ENCODE measurements around the gene PTPN20. TPM values are rescaled to one million over a fixed set of nuclear protein-coding genes. Genes with fewer than 3 reads are reported as not detected.

PTPN20 gene
- total RNA-seq, 1 donor from 2014 or later: not detected

DNA sequence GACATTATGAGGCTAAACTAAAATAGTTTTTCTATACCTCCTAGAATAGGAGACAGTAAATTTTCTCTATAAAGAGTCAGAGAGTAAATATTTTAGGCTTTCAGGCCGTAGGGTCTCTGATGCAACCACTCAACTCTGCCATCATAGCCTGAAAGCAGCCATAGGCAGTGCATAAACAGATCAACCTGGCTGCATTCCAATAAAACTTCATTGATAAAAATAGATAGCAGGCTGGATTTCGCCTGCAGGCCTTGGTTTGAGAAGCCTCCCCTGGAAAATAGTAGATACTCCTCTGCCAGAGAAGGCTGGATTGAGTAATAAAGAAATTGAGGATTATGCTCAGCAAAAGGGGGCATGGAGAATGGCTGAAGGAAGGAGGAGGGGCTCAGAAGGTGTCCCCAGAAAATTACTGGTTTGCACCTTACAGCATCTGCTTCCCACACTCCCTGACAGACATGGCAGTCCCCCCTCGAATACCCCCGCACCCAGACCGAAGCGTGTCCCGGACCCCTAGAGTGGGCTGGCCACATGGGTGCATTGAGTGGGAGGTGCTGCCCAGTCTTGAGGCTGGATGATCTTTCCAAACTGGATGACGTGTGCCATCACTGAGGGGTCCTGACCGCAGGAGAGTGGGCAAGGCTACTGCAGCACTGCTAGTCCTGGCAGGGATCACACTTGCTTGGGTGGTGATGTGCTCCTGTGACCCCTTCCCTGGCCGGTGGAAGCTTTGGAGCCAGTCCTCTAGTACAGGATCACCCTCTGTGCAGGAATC is 126.6 kb downstream of the PTPN20 start:
- H3K4me1 Mint-ChIP-seq (ENCODE audit: low read depth): peaks cover 5% of the 10 kb centered on the region

DNA sequence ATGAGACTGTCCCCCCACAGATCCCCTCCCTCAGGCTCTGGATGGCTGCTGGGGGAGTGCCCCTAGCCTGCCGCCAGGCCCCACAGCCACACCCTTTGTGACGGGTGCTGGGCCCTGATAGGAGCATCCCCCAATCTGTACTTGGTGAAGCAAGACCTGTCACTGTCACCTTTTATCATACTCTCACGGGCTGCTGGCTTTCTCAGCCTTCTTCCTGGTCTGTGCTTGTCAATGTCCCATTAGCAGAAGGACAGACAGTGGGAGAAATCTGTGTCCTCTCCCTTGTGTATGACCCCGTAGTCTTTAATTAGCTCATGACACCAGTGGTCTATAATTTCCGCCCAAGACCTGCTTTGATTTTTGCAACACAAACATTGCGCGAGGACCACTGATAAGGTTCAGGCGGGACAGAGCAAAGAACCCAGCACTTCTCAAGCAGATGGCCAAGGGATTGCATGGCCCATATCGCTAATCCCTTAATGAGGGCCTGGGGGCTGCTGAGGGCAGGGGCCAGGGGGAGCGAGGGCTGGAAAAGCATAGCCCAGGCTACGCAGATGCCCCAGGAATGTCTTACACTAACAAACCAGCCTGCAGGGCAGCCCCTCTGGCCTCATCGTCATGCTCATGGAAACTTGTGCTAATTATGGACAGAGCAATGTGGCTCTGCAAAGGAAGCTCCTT is 127.8 kb downstream of the PTPN20 start:
- Mint-ChIP-seq H3K4me1 (ENCODE audit: low read depth) (peaks cover 5% of the 10 kb centered on the region), H3K27me3 (ENCODE audit: low read depth) (peaks cover 7% of the 10 kb centered on the region), H3K27ac (ENCODE audit: unreplicated experiment) (no peak overlapping the region), H3K9me3 (ENCODE audit: low read depth) (no peaks in the 10 kb centered on the region), H3K4me3 (ENCODE audit: unreplicated experiment) (no peak overlapping the region), H3K36me3 (ENCODE audit: low read depth) (no peaks in the 10 kb centered on the region)
- DNase-seq (ENCODE audit: low spot score): peak; percentile 47
- TF ChIP-seq, protein P1, sequence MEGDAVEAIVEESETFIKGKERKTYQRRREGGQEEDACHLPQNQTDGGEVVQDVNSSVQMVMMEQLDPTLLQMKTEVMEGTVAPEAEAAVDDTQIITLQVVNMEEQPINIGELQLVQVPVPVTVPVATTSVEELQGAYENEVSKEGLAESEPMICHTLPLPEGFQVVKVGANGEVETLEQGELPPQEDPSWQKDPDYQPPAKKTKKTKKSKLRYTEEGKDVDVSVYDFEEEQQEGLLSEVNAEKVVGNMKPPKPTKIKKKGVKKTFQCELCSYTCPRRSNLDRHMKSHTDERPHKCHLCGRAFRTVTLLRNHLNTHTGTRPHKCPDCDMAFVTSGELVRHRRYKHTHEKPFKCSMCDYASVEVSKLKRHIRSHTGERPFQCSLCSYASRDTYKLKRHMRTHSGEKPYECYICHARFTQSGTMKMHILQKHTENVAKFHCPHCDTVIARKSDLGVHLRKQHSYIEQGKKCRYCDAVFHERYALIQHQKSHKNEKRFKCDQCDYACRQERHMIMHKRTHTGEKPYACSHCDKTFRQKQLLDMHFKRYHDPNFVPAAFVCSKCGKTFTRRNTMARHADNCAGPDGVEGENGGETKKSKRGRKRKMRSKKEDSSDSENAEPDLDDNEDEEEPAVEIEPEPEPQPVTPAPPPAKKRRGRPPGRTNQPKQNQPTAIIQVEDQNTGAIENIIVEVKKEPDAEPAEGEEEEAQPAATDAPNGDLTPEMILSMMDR (IDR thresholded peaks at IDR 0.05): no peak

More for the DNA sequence above, 126.6 kb downstream of the PTPN20 start:
- DNase-seq (ENCODE audit: low spot score): peak; percentile 55
- Mint-ChIP-seq H3K36me3 (ENCODE audit: low read depth) (no peaks in the 10 kb centered on the region), H3K27ac (ENCODE audit: unreplicated experiment) (no peak overlapping the region), H3K9me3 (ENCODE audit: low read depth) (no peaks in the 10 kb centered on the region), H3K27me3 (ENCODE audit: low read depth) (peaks cover 7% of the 10 kb centered on the region), H3K4me3 (ENCODE audit: unreplicated experiment) (no peak overlapping the region)
- TF ChIP-seq, protein P1 (IDR thresholded peaks at IDR 0.05): no peak

DNA sequence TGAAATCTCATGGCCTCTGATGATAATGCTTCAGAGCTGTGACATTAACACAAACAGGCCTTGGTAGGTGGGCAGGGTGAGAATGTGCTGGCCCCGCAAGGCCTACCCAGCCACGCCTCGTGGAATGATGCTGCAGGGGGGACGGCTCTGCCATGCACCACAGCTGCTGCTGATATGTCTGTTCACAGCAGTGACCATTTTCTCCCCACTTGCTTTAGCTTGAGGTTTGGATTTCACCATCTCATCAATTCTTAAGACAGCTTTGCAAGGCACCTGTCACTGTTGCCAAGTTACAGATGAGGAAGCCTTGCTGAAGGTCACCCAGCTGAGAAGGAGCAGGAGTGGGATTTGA is 128.3 kb downstream of the PTPN20 start:
- peaks cover 7% of the 10 kb centered on the region for H3K27me3 Mint-ChIP-seq (ENCODE audit: low read depth)
- no peaks in the 10 kb centered on the region for H3K9me3 Mint-ChIP-seq (ENCODE audit: low read depth)
- TF ChIP-seq, protein P1 (IDR thresholded peaks at IDR 0.05): no peak
- no peak overlapping the region for H3K27ac Mint-ChIP-seq (ENCODE audit: unreplicated experiment)
- H3K36me3 Mint-ChIP-seq (ENCODE audit: low read depth): no peaks in the 10 kb centered on the region
- peak; percentile 46 for DNase-seq (ENCODE audit: low spot score)
- peaks cover 5% of the 10 kb centered on the region for H3K4me1 Mint-ChIP-seq (ENCODE audit: low read depth)
- H3K4me3 Mint-ChIP-seq (ENCODE audit: unreplicated experiment): no peak overlapping the region

DNA sequence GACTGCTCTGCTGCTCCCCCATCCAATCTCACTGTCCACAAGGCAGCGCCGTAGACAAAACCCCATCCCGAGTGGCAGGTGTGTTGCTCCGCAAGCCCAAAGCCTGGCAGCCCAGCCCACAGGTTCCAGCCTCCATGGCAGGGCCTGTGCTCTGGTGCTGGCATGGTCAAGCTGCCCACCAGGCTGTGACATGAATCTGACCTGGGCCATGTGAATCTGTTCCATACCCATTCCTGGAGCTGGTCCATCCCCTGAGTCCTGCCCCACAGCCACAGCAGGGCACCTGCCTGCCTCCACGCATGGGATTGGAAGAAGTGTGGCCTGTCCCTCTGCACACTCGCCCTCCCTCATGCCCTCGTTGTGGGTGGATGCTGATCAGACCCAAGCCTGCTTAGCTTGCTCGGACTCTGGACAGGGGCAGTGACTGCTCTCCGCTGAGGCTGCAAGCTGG is 128.8 kb downstream of the PTPN20 start:
- TF ChIP-seq, protein P1 (IDR thresholded peaks at IDR 0.05): no peak
- DNase-seq (ENCODE audit: low spot score): peak; percentile 68
- Mint-ChIP-seq H3K36me3 (ENCODE audit: low read depth) (no peaks in the 10 kb centered on the region), H3K9me3 (ENCODE audit: low read depth) (no peaks in the 10 kb centered on the region), H3K27ac (ENCODE audit: unreplicated experiment) (no peak overlapping the region), H3K4me3 (ENCODE audit: unreplicated experiment) (no peak overlapping the region), H3K4me1 (ENCODE audit: low read depth) (peaks cover 5% of the 10 kb centered on the region), H3K27me3 (ENCODE audit: low read depth) (peaks cover 7% of the 10 kb centered on the region)

DNA sequence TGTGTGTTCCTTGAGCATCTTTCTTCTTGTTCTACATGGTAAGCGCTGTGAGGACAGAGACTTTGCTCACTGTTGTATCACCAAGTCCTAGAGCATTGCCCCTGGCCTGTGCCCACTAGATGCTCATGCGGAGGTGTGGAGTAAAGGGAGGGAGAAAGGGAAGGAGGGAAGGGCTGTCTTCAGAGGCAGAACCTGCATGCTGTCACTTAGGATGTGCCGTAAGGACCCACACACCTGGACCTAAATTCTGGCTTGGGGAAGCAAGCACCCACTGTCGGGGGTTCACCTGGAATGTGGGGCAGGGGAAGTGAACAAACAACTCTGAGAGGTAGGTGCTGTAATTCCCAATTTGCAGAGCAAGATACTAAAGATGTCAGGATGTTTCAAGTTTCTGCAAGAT is 129.5 kb downstream of the PTPN20 start:
- TF ChIP-seq, protein P1 (IDR thresholded peaks at IDR 0.05): no peak
- Mint-ChIP-seq H3K9me3 (ENCODE audit: low read depth) (no peaks in the 10 kb centered on the region), H3K36me3 (ENCODE audit: low read depth) (no peaks in the 10 kb centered on the region), H3K27ac (ENCODE audit: unreplicated experiment) (no peak overlapping the region), H3K4me1 (ENCODE audit: low read depth) (peaks cover 5% of the 10 kb centered on the region), H3K4me3 (ENCODE audit: unreplicated experiment) (no peak overlapping the region), H3K27me3 (ENCODE audit: low read depth) (peaks cover 7% of the 10 kb centered on the region)
- no peak for DNase-seq (ENCODE audit: low spot score)
